HEK293 (cell line): Measurements from ENCODE around the gene ENAH.

Source experiments
- CTCF ChIA-PET: fragments of 350-600 bp; formaldehyde crosslinking; extraction: SDS; loops from one replicate; lab custom pipeline; 2021; ENCODE audit warnings: antibody characterized with exemption; lab: Yijun Ruan, JAX
- POLR2A ChIA-PET: fragments of 300-600 bp; formaldehyde crosslinking; extraction: SDS; loops from one replicate; lab custom pipeline; 2020; ENCODE audit warnings: antibody characterized with exemption, inconsistent platforms; lab: Yijun Ruan, JAX
- H3K27ac ChIP-seq: fragments of 200-500 bp; sonication (Bioruptor generic); 2 replicates; pipeline ENCODE4 v1.5.1; 2014; ENCODE audit warnings: low read depth, low read length, control low read depth, inconsistent platforms; ENCODE audit errors: extremely low read depth
- H3K36me3 ChIP-seq, 2 experiments: fragments of 200-500 bp in 1 of 2; sonication (Bioruptor generic) in 1 of 2; 1 replicate in 1 of 2; 2 replicates in 1 of 2; pipeline ENCODE4 v1.5.1; 2014 to 2017; ENCODE audit warnings: inconsistent platforms in 2 of 2, low read length in 2 of 2; ENCODE audit not compliant: control insufficient read depth in 2 of 2, insufficient read depth in 1 of 2
- H3K4me1 ChIP-seq: fragments of 200-500 bp; sonication (Bioruptor generic); 2 replicates; pipeline ENCODE4 v1.5.1; 2014; ENCODE audit warnings: mild to moderate bottlenecking, low read length, inconsistent platforms; ENCODE audit not compliant: control insufficient read depth, insufficient read depth
- H3K4me3 ChIP-seq: 2 replicates; pipeline ENCODE4 v1.5.1; 2011; ENCODE audit warnings: low read depth, mild to moderate bottlenecking, control low read depth, low read length, moderate library complexity
- H3K9me3 ChIP-seq: fragments of 200-500 bp; sonication (Bioruptor generic); 2 replicates; pipeline ENCODE4 v1.5.1; 2014; ENCODE audit warnings: low read depth, low read length, inconsistent platforms; ENCODE audit not compliant: control insufficient read depth, insufficient read depth
- ATF2 ChIP-seq: fragments of 450-650 bp; formaldehyde crosslinking; IDR thresholded peaks from 2 replicates; pipeline ENCODE4 v1.5.1; 2016; ENCODE audit warnings: missing biosample characterization, missing genetic modification characterization, low read depth
- FEZF1 ChIP-seq: fragments of 450-650 bp; formaldehyde crosslinking; IDR thresholded peaks from 2 replicates; pipeline ENCODE4 v1.5.1; 2016; ENCODE audit warnings: missing biosample characterization, missing genetic modification characterization
- HOXC10 ChIP-seq: sonication (generic); formaldehyde crosslinking; IDR thresholded peaks from 2 replicates; pipeline ENCODE4 v1.8.1; 2023; ENCODE audit warnings: mild to moderate bottlenecking, missing genetic modification reagents
- IKZF3 ChIP-seq: fragments of 450-650 bp; IDR thresholded peaks from 2 replicates; pipeline ENCODE4 v1.5.0; 2018; ENCODE audit warnings: missing biosample characterization, mild to moderate bottlenecking, missing genetic modification characterization, moderate library complexity
- KLF7 ChIP-seq: fragments of 450-650 bp; formaldehyde crosslinking; IDR thresholded peaks from 2 replicates; pipeline ENCODE4 v1.5.1; 2016; ENCODE audit warnings: missing biosample characterization, missing genetic modification characterization, borderline replicate concordance
- MEIS1 ChIP-seq: sonication (generic); formaldehyde crosslinking; IDR thresholded peaks from 2 replicates; pipeline ENCODE4 v1.8.1; 2022; ENCODE audit warnings: missing genetic modification reagents, mild to moderate bottlenecking, borderline replicate concordance
- SP2 ChIP-seq: fragments of 450-650 bp; formaldehyde crosslinking; IDR thresholded peaks from 2 replicates; pipeline ENCODE4 v1.5.1; 2016; ENCODE audit warnings: missing biosample characterization, missing genetic modification characterization
- ZBTB20 ChIP-seq: fragments of 450-650 bp; formaldehyde crosslinking; IDR thresholded peaks from 2 replicates; pipeline ENCODE4 v1.5.1; 2016; ENCODE audit warnings: missing biosample characterization, missing genetic modification characterization
- ZEB2 ChIP-seq: fragments of 450-650 bp; formaldehyde crosslinking; IDR thresholded peaks from 2 replicates; pipeline ENCODE4 v1.5.1; 2016; ENCODE audit warnings: missing biosample characterization, missing genetic modification characterization
- ZNF10 ChIP-seq: fragments of 450-650 bp; formaldehyde crosslinking; IDR thresholded peaks from 2 replicates; pipeline ENCODE4 v1.5.1; 2017; ENCODE audit warnings: missing biosample characterization, missing genetic modification characterization
- ZNF138 ChIP-seq: fragments of 450-650 bp; formaldehyde crosslinking; IDR thresholded peaks from 2 replicates; pipeline ENCODE4 v1.5.1; 2016; ENCODE audit warnings: missing biosample characterization, missing genetic modification characterization, borderline replicate concordance
- ZNF155 ChIP-seq: fragments of 450-650 bp; formaldehyde crosslinking; IDR thresholded peaks from 2 replicates; pipeline ENCODE4 v1.5.1; 2016; ENCODE audit warnings: missing biosample characterization, missing genetic modification characterization
- ZNF202 ChIP-seq: fragments of 450-650 bp; formaldehyde crosslinking; IDR thresholded peaks from 2 replicates; pipeline ENCODE4 v1.5.1; 2016; ENCODE audit warnings: missing biosample characterization, missing genetic modification characterization, borderline replicate concordance
- ZNF24 ChIP-seq: fragments of 450-650 bp; formaldehyde crosslinking; IDR thresholded peaks from 2 replicates; pipeline ENCODE4 v1.5.1; 2016; ENCODE audit warnings: missing biosample characterization, missing genetic modification characterization
- ZNF280C ChIP-seq: fragments of 450-650 bp; formaldehyde crosslinking; IDR thresholded peaks from 2 replicates; pipeline ENCODE4 v1.5.1; 2016; ENCODE audit warnings: missing biosample characterization, missing genetic modification characterization
- ZNF341 ChIP-seq: fragments of 450-650 bp; formaldehyde crosslinking; IDR thresholded peaks from 2 replicates; pipeline ENCODE4; 2016; ENCODE audit warnings: low read depth, missing biosample characterization, missing genetic modification characterization
- ZNF354C ChIP-seq: fragments of 450-650 bp; formaldehyde crosslinking; IDR thresholded peaks from 2 replicates; pipeline ENCODE4 v1.5.1; 2016; ENCODE audit warnings: missing biosample characterization, missing genetic modification characterization, low read depth, borderline replicate concordance
- ZNF366 ChIP-seq: fragments of 450-650 bp; formaldehyde crosslinking; conservative IDR thresholded peaks from 2 replicates; pipeline ENCODE4 v1.5.1; 2016; ENCODE audit warnings: missing biosample characterization, missing genetic modification characterization
- ZNF398 ChIP-seq: fragments of 450-650 bp; formaldehyde crosslinking; IDR thresholded peaks from 2 replicates; pipeline ENCODE4 v1.5.1; 2017; ENCODE audit warnings: missing biosample characterization, missing genetic modification characterization
- ZNF521 ChIP-seq: fragments of 450-650 bp; formaldehyde crosslinking; IDR thresholded peaks from 2 replicates; pipeline ENCODE4 v1.5.1; 2017; ENCODE audit warnings: missing biosample characterization, mild to moderate bottlenecking, missing genetic modification characterization
- ZNF529 ChIP-seq: fragments of 450-650 bp; formaldehyde crosslinking; IDR thresholded peaks from 2 replicates; pipeline ENCODE4 v1.5.1; 2017; ENCODE audit warnings: missing genetic modification characterization, missing biosample characterization; ENCODE audit not compliant: insufficient replicate concordance
- ZNF747 ChIP-seq: fragments of 450-650 bp; formaldehyde crosslinking; IDR thresholded peaks from 2 replicates; pipeline ENCODE4 v1.5.1; 2016; ENCODE audit warnings: missing biosample characterization, missing genetic modification characterization
- ZNF768 ChIP-seq: fragments of 450-650 bp; formaldehyde crosslinking; IDR thresholded peaks from 2 replicates; pipeline ENCODE4 v1.5.1; 2018; ENCODE audit warnings: missing biosample characterization, mild to moderate bottlenecking, missing genetic modification characterization
- ZNF776 ChIP-seq: fragments of 450-650 bp; formaldehyde crosslinking; IDR thresholded peaks from 2 replicates; pipeline ENCODE4 v1.5.0; 2017; ENCODE audit warnings: missing biosample characterization, missing genetic modification characterization, borderline replicate concordance
- ZNF792 ChIP-seq: fragments of 450-650 bp; formaldehyde crosslinking; IDR thresholded peaks from 2 replicates; pipeline ENCODE4 v1.5.1; 2016; ENCODE audit warnings: missing biosample characterization, missing genetic modification characterization
- ZSCAN16 ChIP-seq: fragments of 450-650 bp; formaldehyde crosslinking; IDR thresholded peaks from 2 replicates; pipeline ENCODE4 v1.5.1; 2016; ENCODE audit warnings: missing biosample characterization, missing genetic modification characterization
- TF ChIP-seq, protein P1 (sequence below): fragments of 450-650 bp; formaldehyde crosslinking; IDR thresholded peaks from 2 replicates; pipeline ENCODE4 v1.5.1; 2017; ENCODE audit warnings: missing biosample characterization, missing genetic modification characterization
- TF ChIP-seq, protein P2 (sequence below): fragments of 450-650 bp; formaldehyde crosslinking; IDR thresholded peaks from 2 replicates; pipeline ENCODE4 v1.5.1; 2017; ENCODE audit warnings: missing biosample characterization, mild to moderate bottlenecking, missing genetic modification characterization, moderate library complexity

Gene ENAH

GRCh38 chr1:225453797-225454648, 198.9 kb downstream of the ENAH start (continued):
- TF ChIP-seq ZNF366, result peak; percentile 50; the same call in 1 of the 2 replicates
- TF ChIP-seq ZNF521, result no peak
- peak; percentile 79 for TF ChIP-seq ZNF10 (tag by site-specific recombination)
- TF ChIP-seq ZNF354C (tag by site-specific recombination), result no peak
- no peak for TF ChIP-seq ZNF155 (tag by site-specific recombination)
- no peak for TF ChIP-seq ZNF792 (tag by site-specific recombination)
- peak; percentile 64 for TF ChIP-seq ZBTB20 (tag by site-specific recombination)
- no peak for TF ChIP-seq KLF7
- TF ChIP-seq ZNF768 (tag by site-specific recombination), result 0 out of 2 replicates have a peak, but pooled peaks have one; percentile 2
- peak; percentile 90 for TF ChIP-seq FEZF1
- TF ChIP-seq ZNF776 (tag by site-specific recombination), result no peak
- 0 out of 2 replicates have a peak, but pooled peaks have one; percentile 24 for TF ChIP-seq ZNF398 (tag by site-specific recombination)
- TF ChIP-seq, protein P1, sequence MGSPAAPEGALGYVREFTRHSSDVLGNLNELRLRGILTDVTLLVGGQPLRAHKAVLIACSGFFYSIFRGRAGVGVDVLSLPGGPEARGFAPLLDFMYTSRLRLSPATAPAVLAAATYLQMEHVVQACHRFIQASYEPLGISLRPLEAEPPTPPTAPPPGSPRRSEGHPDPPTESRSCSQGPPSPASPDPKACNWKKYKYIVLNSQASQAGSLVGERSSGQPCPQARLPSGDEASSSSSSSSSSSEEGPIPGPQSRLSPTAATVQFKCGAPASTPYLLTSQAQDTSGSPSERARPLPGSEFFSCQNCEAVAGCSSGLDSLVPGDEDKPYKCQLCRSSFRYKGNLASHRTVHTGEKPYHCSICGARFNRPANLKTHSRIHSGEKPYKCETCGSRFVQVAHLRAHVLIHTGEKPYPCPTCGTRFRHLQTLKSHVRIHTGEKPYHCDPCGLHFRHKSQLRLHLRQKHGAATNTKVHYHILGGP, result 0 out of 2 replicates have a peak, but pooled peaks have one; percentile 5
- TF ChIP-seq SP2 (tag by site-specific recombination), result no peak
- TF ChIP-seq MEIS1 (CRISPR knock-in tag), result no peak
- no peak for TF ChIP-seq ZNF202 (tag by site-specific recombination)
- TF ChIP-seq ZEB2 (tag by site-specific recombination), result peak; percentile 24; the same call in 1 of the 2 replicates
- TF ChIP-seq ZNF529 (tag by site-specific recombination), result no peak
- no peak for TF ChIP-seq ZNF24 (tag by site-specific recombination)

GRCh38 chr1:225451840-225452515, 200.9 kb downstream of the ENAH start:
- H3K36me3 ChIP-seq, result no peaks in the 10 kb centered on the region
- H3K4me1 ChIP-seq, result peaks cover 9% of the 10 kb centered on the region; the same call in 1 of the 2 replicates
- ChIA-PET POLR2A (no interaction called here), CTCF (interaction anchor here (0.6 to 1.8 kb wide), 4 partner anchors 23 to 1099 kb away, joined by 3 to 6 read pairs (median 4); no protein-coding TSS in a partner anchor)
- H3K9me3 ChIP-seq, result no peaks in the 10 kb centered on the region
- H3K27ac ChIP-seq, result no peak overlapping the region
- H3K4me3 ChIP-seq, result no peak overlapping the region
- TF ChIP-seq IKZF3 (tag by site-specific recombination), result no peak
- no peak for TF ChIP-seq ZNF138 (tag by site-specific recombination)
- no peak for TF ChIP-seq ZNF280C
- TF ChIP-seq HOXC10 (CRISPR knock-in tag), result no peak
- no peak for TF ChIP-seq ATF2 (tag by site-specific recombination)
- TF ChIP-seq ZNF202 (tag by site-specific recombination), result no peak
- TF ChIP-seq ZSCAN16 (tag by site-specific recombination), result no peak
- TF ChIP-seq ZNF341 (tag by site-specific recombination), result no peak
- TF ChIP-seq, protein P2, sequence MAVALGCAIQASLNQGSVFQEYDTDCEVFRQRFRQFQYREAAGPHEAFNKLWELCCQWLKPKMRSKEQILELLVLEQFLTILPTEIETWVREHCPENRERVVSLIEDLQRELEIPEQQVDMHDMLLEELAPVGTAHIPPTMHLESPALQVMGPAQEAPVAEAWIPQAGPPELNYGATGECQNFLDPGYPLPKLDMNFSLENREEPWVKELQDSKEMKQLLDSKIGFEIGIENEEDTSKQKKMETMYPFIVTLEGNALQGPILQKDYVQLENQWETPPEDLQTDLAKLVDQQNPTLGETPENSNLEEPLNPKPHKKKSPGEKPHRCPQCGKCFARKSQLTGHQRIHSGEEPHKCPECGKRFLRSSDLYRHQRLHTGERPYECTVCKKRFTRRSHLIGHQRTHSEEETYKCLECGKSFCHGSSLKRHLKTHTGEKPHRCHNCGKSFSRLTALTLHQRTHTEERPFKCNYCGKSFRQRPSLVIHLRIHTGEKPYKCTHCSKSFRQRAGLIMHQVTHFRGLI (tag by site-specific recombination), result no peak
- no peak for TF ChIP-seq ZNF747
